K562 (cell line): ENCODE measurements around the gene SIGLEC5. TPM values are rescaled to one million over a fixed set of nuclear protein-coding genes. Genes with fewer than 3 reads are reported as not detected.
A peak's percentile ranks its signal among the peaks of the same experiment; 100 is the strongest.

Experiments used
- ATAC-seq: fragments of 200-7000 bp; cut with Tn5 transposase; 3 replicates; pipeline ENCODE4 v1.9.1; 2020; ENCODE audit warnings: moderate library complexity
- BruUV-seq: library from RNA; stranded (reverse); fragments of 400-500 nt; replicated peaks from 2 replicates; lab custom pipeline; 2021; lab: Mats Ljungman, UMichigan
- CTCF ChIA-PET: fragments of 300-600 bp; formaldehyde crosslinking; extraction: SDS; loops from one replicate; lab custom pipeline; 2021; ENCODE audit warnings: low intra/inter-chr PET ratio; lab: Yijun Ruan, JAX
- POLR2A ChIA-PET: fragments of 300-600, 350-650 bp; sonication (Branson Sonifier 250); formaldehyde crosslinking; extraction: SDS; loops from one replicate; lab custom pipeline; 2021; ENCODE audit warnings: antibody characterized with exemption, inconsistent platforms; lab: Yijun Ruan, JAX
- DNase-seq, 4 experiments: peaks; one replicate each; pipeline versions ENCODE4 v3.0.0 to v3.0.0-alpha.2; 2011 to 2018; ENCODE audit warnings: low spot score in 3 of 4, mixed read lengths in 3 of 4; ENCODE audit errors: extremely low read depth in 1 of 4
- FAIRE-seq: peaks from 2 replicates; lab custom pipeline; 2011; peaks lifted over from hg19 to GRCh38; lab: Jason Lieb, UNC
- H2AFZ ChIP-seq: 2 replicates; pipeline ENCODE4 v1.6.0; 2011; ENCODE audit warnings: low read depth, low read length, control low read depth, inconsistent platforms
- H3K27ac ChIP-seq: fragments of 200-600 bp; 3 replicates; pipeline ENCODE4 v1.8.0; 2011; ENCODE audit warnings: low read depth, mild to moderate bottlenecking, control low read depth, inconsistent platforms, low read length, moderate library complexity, mixed read lengths; ENCODE audit errors: extremely low read depth
- H3K27me3 ChIP-seq, 2 experiments: fragments of 300-600 bp in 1 of 2; 2 replicates in 1 of 2; 3 replicates in 1 of 2; pipeline versions ENCODE4 v1.6.0 to v1.8.0; 2011; ENCODE audit warnings: inconsistent platforms in 2 of 2, low read length in 2 of 2, mild to moderate bottlenecking in 1 of 2, mixed read lengths in 1 of 2, moderate library complexity in 1 of 2; ENCODE audit not compliant: control insufficient read depth in 2 of 2, insufficient read depth in 2 of 2
- H3K36me3 ChIP-seq: fragments of 300-600 bp; 3 replicates; pipeline ENCODE4 v1.8.0; 2011; ENCODE audit warnings: mild to moderate bottlenecking, low read length, inconsistent platforms; ENCODE audit not compliant: control insufficient read depth, insufficient read depth
- H3K4me1 ChIP-seq, 2 experiments: fragments of 200-600 bp in 1 of 2; replicated peaks in 1 of 2; 2 replicates in 1 of 2; 3 replicates in 1 of 2; pipeline versions ENCODE4 v1.5.1 to v1.8.0; 2011; ENCODE audit warnings: inconsistent platforms in 2 of 2, low read length in 2 of 2, mild to moderate bottlenecking in 1 of 2, mixed read lengths in 1 of 2, moderate library complexity in 1 of 2; ENCODE audit not compliant: control insufficient read depth in 2 of 2, insufficient read depth in 2 of 2
- H3K4me2 ChIP-seq: 2 replicates; pipeline ENCODE4 v1.6.1; 2011; ENCODE audit warnings: low read length, control low read depth, inconsistent platforms, mixed read lengths; ENCODE audit not compliant: insufficient read depth
- H3K4me3 ChIP-seq: fragments of 200-600 bp; sonication (generic), shearing (Covaris generic); 2 replicates; pipeline ENCODE4 v1.5.1; 2016; ENCODE audit warnings: control low read depth, inconsistent platforms
- H3K79me2 ChIP-seq: fragments of 200-600 bp; 3 replicates; pipeline ENCODE4 v1.8.0; 2011; ENCODE audit warnings: low read length, inconsistent platforms; ENCODE audit not compliant: control insufficient read depth, insufficient read depth
- H3K9ac ChIP-seq, 2 experiments: 2 replicates each; pipeline versions ENCODE4 v1.6.0 to v1.6.1; 2011; ENCODE audit warnings: low read depth in 2 of 2, low read length in 2 of 2, control low read depth in 1 of 2, inconsistent platforms in 1 of 2, mild to moderate bottlenecking in 1 of 2, mixed read lengths in 1 of 2; ENCODE audit not compliant: insufficient read depth in 1 of 2
- H3K9me1 ChIP-seq: one replicate; pipeline ENCODE4 v1.6.0; 2011; ENCODE audit warnings: inconsistent platforms, mild to moderate bottlenecking, low read length, moderate library complexity; ENCODE audit not compliant: control insufficient read depth, insufficient read depth
- H3K9me3 ChIP-seq: replicated peaks from 2 replicates; pipeline ENCODE4 v1.5.1; 2011; ENCODE audit warnings: low read depth, low read length, inconsistent platforms; ENCODE audit not compliant: control insufficient read depth, insufficient read depth
- H4K20me1 ChIP-seq: replicated peaks from 2 replicates; pipeline ENCODE4 v1.6.1; 2011; ENCODE audit warnings: low read length, inconsistent platforms, mixed read lengths; ENCODE audit not compliant: control insufficient read depth, insufficient read depth
- CEBPB ChIP-seq: fragments of 450-650 bp; IDR thresholded peaks from 2 replicates; pipeline ENCODE4 v1.6.1; 2016; ENCODE audit warnings: missing genetic modification characterization, missing compliant biosample characterization
- MYBL2 ChIP-seq, 2 experiments: fragments of 450-650 bp in 1 of 2; sonication (generic) in 1 of 2; formaldehyde crosslinking in 1 of 2; IDR thresholded peaks; 2 replicates each; pipeline versions ENCODE4 v1.6.1 to v1.8.1; 2017 to 2022; ENCODE audit warnings: borderline replicate concordance in 1 of 2, inconsistent platforms in 1 of 2, low read depth in 1 of 2, mild to moderate bottlenecking in 1 of 2, missing genetic modification reagents in 1 of 2, moderate library complexity in 1 of 2
- MYC ChIP-seq, 2 experiments: fragments of 250-450 bp in 1 of 2; sonication (Bioruptor Pico) in 1 of 2; IDR thresholded peaks; 2 replicates each; pipeline versions ENCODE4 v1.5.1 to v1.6.1; 2012 to 2021; ENCODE audit warnings: low read depth in 2 of 2, borderline replicate concordance in 1 of 2, improper control_type of control experiment in 1 of 2, low read length in 1 of 2, mild to moderate bottlenecking in 1 of 2, moderate library complexity in 1 of 2
- SPI1 ChIP-seq: IDR thresholded peaks from 2 replicates; pipeline ENCODE4 v1.6.1; 2011; ENCODE audit warnings: low read depth, low read length, control low read depth, borderline replicate concordance
- WGBS: fragments of 100-300 bp; shearing (Covaris generic); methylation state at CpG from one replicate; pipeline ENCODE4 v1.1.6; 2016; ENCODE audit warnings: low coverage, mixed read lengths; ENCODE audit not compliant: insufficient coverage; ENCODE audit errors: missing lambda C conversion rate; 5-methylcytosine and 5-hydroxymethylcytosine counted together
- in situ Hi-C: fragments of 300-500 bp; cut with MboI; formaldehyde crosslinking; loops from 4 replicates; pipeline ENCODE4 v1.15.0; 2018; ENCODE audit warnings: inconsistent platforms, mixed read lengths
- intact Hi-C: fragments of 100-400 bp; cut with micrococcal nuclease; formaldehyde crosslinking; loops from 2 replicates; pipeline ENCODE4 v1.14.2; 2022
- polyA plus RNA-seq, 8 experiments: library from polyadenylated mRNA; depleted of rRNA in 4 of 8; stranded (reverse) in 5 of 8; unstranded in 3 of 8; fragments of >200 nt; fragmentation: Nextera tagmentation in 2 of 8; fragmentation: Illumina TruSeq in 1 of 8; extraction: Ambion mirVana in 2 of 8; extraction: Trizol in 1 of 8; gene quantifications; 2 replicates each; pipeline versions ENCODE4 v1.2.1 to v1.2.3, GENCODE V29; 2011 to 2014; ENCODE audit warnings: inconsistent platforms in 1 of 8, missing spikeins in 1 of 8
- total RNA-seq, 7 experiments: library from RNA; depleted of rRNA in 6 of 7; stranded (reverse); fragments of >200 nt in 6 of 7; fragmentation: Illumina TruSeq in 2 of 7; extraction: Trizol in 2 of 7; gene quantifications; 2 replicates each; pipeline versions ENCODE4 v1.2.1 to v1.2.3, GENCODE V29; 2011 to 2021; ENCODE audit warnings: low replicate concordance in 1 of 7

Gene SIGLEC5
- total and polyA plus RNA-seq, 9 of the 15 experiments (the other 6 are each of a cell fraction or from before 2014, with no cell fraction given) = 0.14 TPM; not detected in 8

DNA sequence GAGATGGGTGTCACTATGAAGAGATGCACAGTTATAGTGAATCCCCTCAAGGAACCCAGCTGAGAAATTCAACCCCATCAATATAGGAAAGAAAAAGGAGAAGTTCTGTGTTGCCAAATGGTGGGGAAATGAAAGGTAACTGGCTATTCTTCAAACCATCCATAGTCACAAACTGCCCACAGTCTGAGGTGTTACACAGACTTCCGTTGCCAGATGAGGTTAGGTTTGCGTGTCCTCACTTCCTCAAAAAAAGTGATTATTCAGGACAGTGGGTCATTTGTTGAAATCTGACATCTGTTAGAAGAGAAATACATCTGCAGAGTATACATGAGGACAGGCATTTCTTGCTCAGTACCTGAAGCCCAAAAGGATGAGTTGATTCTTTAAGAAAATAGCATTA lies 9.0 kb downstream of the SIGLEC5 start:
- intact Hi-C loops = no loop called here
- Histone ChIP-seq H3K27ac (no peak overlapping the region), H2AFZ (no peak overlapping the region), H3K36me3 (no peaks in the 10 kb centered on the region), H3K27me3 (peaks cover 15 to 18% of the 10 kb centered on the region in 2 experiments; a peak in 4 of 5 replicates), H4K20me1 (no peaks in the 10 kb centered on the region), H3K79me2 (no peaks in the 10 kb centered on the region), H3K9ac (no peak overlapping the region), H3K9me1 (no peaks in the 10 kb centered on the region), H3K4me3 (no peak overlapping the region), H3K9me3 (no peaks in the 10 kb centered on the region), H3K4me2 (no peak overlapping the region), H3K4me1 (no peaks in the 10 kb centered on the region)
- no TSS peak for BruUV-seq
- peak; percentile 6 for FAIRE-seq
- ChIA-PET POLR2A (interaction anchor here (1.0 kb wide), 1 partner anchor 13 kb away, joined by 3 read pairs; no protein-coding TSS in a partner anchor), CTCF (no interaction called here)
- in situ Hi-C loops = no loop called here
- TF ChIP-seq SPI1 (peak; percentile 84), MYBL2 (IDR thresholded peaks at IDR 0.05; ENCODE audit: low read depth) (no peak), MYBL2 (CRISPR knock-in tag; IDR thresholded peaks at IDR 0.05; ENCODE audit: borderline replicate concordance) (no peak), MYC (IDR thresholded peaks at IDR 0.05; ENCODE audit: low read depth, low read length) (no peak), MYC (CRISPR knock-in tag; IDR thresholded peaks at IDR 0.05; ENCODE audit: borderline replicate concordance, low read depth) (no peak)
- 0% methylated on average over 2 of the region's 2 CpGs for WGBS
- no peak for DNase-seq
- ATAC-seq = no peak

DNA sequence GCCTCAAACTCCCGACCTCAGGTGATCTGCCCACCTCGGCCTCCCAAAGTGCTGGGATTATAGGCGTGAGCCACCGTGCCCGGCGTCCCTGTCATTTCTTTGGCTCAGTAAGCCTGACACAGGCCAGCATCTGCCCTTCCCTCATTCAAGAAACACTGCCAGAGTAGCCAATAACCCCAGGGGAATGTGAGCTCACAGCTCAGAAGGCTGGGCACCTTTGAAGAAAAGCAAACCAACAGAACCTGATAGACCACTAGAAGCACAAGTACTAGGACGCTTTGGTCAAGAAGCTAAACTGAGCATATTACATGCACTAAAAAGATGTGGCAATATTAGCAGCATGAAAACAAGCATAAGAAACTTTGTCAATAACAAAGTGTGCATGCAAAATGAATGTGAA lies 14.2 kb downstream of the SIGLEC5 start:
- intact Hi-C loops (no loop called here), in situ Hi-C loops (no loop called here)
- ChIA-PET POLR2A (interaction anchor here (0.7 to 1.9 kb wide), 2 partner anchors 15 to 571 kb away, joined by 3 to 5 read pairs; no protein-coding TSS in a partner anchor), CTCF (no interaction called here)
- Histone ChIP-seq H3K9me3 (no peaks in the 10 kb centered on the region), H3K36me3 (no peaks in the 10 kb centered on the region), H3K9ac (no peak overlapping the region), H4K20me1 (no peaks in the 10 kb centered on the region), H3K4me3 (no peak overlapping the region), H2AFZ (no peak overlapping the region), H3K4me2 (no peak overlapping the region), H3K27ac (no peak overlapping the region), H3K9me1 (no peaks in the 10 kb centered on the region), H3K4me1 (no peaks in the 10 kb centered on the region), H3K79me2 (no peaks in the 10 kb centered on the region), H3K27me3 (peaks cover 13 to 33% of the 10 kb centered on the region in 2 experiments)
- no peak for DNase-seq
- no TSS peak for BruUV-seq
- WGBS = 29% methylated on average over 7 of the region's 7 CpGs
- ATAC-seq = no peak
- no peak for FAIRE-seq
- TF ChIP-seq CEBPB (tag) = 0 out of 2 replicates have a peak, but pooled peaks have one; percentile 21
